GM18499 (cell line): ENCODE data around the gene CENPB.
"Not testable (repeated sequence)": the region's sequence is repeated elsewhere in the genome, so short reads cannot be mapped to it uniquely, and the experiment has no call there.

ENCODE experiments used
- ATAC-seq: cut with Tn5 transposase; IDR thresholded peaks from one replicate; pipeline ENCODE4 v1.9.1; 2021; ENCODE audit warnings: moderate number of reproducible peaks; ENCODE audit not compliant: insufficient read depth, unreplicated experiment

Gene CENPB, protein sequence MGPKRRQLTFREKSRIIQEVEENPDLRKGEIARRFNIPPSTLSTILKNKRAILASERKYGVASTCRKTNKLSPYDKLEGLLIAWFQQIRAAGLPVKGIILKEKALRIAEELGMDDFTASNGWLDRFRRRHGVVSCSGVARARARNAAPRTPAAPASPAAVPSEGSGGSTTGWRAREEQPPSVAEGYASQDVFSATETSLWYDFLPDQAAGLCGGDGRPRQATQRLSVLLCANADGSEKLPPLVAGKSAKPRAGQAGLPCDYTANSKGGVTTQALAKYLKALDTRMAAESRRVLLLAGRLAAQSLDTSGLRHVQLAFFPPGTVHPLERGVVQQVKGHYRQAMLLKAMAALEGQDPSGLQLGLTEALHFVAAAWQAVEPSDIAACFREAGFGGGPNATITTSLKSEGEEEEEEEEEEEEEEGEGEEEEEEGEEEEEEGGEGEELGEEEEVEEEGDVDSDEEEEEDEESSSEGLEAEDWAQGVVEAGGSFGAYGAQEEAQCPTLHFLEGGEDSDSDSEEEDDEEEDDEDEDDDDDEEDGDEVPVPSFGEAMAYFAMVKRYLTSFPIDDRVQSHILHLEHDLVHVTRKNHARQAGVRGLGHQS

DNA sequence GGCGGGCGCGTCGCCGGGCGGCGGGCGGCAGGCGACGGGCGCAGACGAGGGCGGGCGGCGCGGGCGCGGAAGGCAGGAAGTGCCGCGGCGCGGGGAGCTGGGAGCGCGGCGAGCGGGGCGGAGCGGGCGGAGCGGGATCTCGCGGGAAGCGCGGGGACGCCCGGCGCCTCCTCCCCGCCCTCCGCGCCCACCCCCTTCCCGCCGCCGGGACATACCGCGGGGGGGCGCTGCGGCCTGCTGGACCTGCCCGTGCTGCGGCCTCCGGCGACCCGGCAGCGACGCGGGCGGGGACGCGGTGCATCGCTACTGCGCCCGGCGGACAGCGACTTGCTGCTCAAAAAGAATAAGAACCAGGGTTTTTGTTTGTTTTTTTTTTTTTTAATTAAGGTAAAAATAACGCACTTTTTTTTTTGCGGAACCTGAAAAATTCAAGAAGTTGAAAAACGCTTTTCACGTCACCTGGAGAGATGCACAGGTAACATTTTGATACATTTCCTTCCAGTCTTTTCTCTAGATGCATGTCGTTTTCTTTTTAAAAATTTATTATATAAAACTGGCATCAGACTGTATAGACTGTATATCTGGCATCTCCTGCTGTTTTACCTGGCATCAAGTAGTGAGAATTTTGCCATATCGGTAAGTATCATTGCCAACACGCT, at the start of gene CENPB:
CENPB (minus strand) TSS at position 76 of the 659 bp plus-strand sequence. CDS start 257 bp downstream, outside the sequence.
- ATAC-seq = peak; percentile 39

DNA sequence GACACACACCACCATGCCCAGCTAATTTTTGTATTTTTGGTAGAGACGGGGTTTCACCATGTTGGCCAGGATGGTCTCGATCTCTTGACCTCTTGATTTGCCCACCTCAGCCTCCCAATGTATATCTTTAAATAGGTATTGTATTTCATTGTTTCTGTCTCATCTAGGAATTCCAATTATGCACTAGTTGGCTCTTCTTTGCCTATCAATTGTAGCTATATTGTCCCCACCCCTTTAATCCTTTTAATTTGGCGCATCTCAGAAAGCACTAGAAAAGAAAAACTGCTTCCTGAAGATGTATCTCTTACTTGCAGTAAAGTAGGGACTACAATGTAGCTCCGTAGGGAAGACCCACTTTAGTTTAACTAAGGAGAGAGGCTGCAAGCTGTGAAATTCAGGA, 49.6 kb upstream of the CENPB start:
- ATAC-seq = no peak

DNA sequence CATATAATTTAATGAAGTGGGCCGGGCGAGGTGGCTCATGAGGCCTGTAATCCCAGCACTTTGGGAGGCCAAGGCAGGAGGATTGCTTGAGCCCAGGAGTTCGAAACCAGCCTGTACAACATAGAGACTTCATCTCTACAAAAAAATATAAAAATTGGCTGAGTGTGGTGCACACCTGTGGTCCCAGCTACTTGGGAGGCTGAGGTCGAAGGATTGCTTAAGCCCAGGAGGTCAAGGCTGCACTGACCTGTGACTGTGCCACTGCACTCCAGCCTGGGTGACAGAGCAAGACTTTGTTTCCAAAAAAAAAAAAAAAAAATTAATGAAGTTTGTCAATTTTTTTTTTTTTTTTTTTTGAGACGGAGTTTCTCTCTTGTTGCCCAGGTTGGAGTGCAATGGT, 43.4 kb upstream of the CENPB start:
- ATAC-seq = not testable (repeated sequence)

DNA sequence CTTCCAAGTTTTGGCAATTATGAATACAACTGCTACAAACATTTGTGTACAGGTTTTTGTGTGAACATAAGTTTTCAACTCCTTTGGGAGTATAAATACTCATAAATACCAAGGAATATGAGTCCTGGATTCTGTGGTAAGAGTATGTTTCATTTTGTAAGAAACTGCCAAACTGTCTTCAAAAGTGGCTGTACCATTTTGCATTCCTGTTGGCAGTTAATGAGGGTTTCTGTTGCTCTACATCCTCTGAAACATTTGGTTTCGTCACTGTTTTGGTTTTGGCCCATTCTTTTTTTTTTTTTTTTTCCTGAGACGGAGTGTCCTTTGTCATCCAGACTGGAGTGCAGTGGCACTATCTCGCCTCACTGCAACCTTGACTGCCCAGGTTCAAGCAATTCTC, 42.3 kb upstream of the CENPB start:
- ATAC-seq = no peak

DNA sequence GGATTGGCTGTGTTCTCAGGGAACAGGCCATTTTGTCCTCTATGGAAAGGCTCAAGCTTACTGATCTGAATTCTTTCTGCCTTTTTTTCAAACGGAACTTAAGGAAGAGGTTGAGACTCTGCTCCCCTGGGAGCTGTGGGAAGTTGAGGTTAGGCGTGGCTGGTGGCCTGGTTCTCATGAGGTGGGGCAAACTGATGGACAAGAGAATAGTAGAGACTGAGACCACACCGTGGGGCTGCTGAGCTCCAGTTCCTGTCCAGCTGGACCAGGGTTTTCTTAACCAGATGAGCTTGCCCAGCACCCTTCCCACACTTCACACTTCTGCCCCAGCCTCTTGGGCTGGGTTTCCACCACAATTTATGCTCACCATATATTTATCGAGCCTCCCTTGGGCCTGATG, 39.9 kb upstream of the CENPB start:
- ATAC-seq = no peak

DNA sequence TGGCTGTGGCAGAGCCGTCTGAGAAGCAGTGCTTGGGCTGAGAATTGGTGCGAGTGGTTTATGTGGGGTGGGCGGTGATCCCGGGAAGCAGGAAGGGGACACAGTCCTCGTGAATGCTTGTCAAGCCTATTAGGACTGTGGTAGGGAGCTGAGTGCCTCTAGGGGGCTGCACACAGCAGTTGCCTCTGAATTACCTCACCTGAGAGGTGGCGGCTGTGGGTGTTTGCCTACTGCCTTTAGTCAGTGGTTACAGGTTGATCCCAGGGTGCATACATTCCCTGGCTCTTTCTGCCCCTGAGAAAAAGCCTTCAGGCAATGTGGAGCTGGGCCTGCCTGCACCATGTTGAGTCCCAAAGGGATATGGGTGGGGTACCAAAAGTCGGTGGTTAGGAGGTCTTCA, 39.0 kb upstream of the CENPB start:
- no peak for ATAC-seq

DNA sequence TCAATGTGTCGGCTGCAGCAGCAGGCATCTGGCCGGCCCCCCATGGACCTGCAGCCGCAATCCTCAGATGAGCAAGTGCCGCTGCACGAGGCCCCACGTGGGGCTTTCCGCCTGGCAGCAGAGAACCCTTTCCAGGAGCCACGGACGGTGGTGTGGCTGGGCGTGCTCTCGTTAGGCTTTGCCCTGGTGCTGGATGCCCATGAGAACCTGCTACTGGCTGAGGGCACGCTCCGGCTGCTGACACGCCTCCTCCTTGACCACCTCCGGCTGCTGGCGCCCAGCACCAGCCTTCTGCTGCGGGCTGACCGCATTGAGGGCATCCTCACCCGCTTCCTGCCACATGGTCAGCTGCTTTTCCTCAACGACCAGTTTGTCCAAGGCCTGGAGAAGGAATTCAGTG, 37.3 kb upstream of the CENPB start:
- no peak for ATAC-seq

DNA sequence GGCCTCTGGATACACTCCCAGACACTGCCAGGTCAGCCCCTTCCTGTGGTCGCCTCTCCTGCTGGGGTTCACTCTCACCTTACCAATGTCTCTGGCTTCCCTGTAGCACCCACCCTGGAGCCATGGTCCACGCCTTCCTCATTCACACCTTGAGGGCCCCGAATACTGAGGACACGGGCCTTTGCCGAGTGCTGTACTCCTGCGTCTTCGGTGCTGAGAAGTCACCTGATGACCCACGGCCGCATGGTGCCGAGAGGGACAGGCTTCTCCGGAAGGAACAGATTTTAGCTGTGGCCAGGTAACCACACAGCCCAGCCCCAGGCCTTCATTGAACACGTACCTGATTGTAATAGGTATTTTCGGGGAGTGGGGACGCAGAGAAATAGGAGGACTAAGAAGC, 35.5 kb upstream of the CENPB start:
- ATAC-seq = no peak

DNA sequence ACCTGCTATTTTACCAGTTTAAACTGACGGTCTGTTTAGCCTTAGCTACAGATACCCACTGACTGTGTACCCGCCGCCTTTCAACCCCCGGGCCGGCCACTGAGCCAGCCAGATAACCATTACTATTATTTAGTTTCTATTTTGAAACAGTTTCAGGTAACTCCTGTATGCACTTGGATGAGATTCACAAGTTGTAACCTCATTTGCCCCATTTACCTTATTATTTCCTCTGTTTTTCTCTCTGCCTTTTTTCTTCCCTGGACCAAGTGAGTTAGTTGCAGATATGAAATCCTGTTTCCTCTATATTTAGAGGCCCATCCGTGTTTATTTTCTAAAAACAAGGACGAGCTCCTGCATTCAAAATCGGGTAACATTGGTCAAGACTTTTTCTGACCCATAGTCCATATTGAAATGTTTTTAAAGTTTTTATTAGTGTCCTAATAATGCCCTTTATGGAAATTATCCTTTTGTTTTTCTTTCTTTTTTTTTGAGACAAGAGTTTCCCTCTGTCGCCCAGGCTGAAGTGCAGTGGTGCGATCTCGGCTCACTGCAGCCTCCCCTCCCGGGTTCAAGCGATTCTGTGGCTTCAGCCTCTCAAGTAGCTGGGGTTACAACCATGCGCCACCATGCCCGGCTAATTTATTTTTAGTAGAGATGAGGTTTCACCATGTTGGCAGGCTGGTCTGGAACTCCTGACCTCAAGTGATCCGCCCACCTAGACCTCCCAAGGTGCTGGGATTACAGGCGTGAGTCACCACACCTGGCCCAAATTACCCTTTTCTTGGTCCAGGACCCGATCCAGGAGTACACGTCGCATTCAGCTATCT, 34.6 kb upstream of the CENPB start:
- no peak for ATAC-seq

DNA sequence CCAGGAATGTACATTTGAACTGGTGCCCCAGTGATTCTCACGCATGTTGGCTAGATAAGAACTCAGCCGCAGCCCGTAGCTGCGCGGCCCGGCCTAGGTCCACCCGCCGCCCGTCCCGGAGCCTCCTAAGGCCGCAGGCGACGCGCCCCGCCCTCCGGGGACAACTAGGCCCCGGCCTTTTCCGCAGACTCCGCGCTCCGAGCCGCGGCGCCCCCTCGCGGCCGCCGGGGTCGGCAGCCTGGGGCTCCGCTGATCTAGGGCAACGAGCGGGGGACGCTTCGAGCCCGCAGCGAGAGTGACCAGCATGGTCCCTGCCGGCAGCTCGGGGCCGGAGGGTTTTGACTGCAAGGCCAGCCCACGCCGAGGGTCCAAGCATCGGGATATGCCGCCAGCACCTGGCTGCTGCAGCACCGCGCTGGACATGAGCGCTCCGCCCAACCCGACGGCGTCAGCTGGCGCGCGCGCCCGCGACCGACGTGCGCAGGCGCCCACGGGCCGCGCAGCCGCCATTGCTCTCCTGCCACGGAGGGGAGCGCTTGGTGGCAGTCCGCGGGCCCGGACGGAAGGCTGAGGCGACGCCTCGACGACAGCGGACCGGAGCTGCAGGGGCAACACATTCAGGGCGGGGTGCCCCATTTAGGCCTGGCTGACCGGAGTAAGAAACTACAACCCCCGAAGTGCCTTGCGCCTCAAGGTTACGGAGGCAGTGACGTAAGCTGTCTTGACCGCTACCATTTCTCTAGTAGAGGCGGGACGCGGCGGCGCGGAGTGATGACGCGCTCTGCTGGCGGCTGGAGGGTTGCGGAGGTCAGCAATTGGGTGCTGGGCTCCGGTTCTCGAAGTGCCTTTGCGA, 33.7 kb upstream of the CENPB start, which contains the start of gene AP5S1:
AP5S1 (plus strand) TSS at position 500 of the 853 bp plus-strand sequence. CDS start 1,571 bp downstream, outside the sequence.
- peak; percentile 61 for ATAC-seq

DNA sequence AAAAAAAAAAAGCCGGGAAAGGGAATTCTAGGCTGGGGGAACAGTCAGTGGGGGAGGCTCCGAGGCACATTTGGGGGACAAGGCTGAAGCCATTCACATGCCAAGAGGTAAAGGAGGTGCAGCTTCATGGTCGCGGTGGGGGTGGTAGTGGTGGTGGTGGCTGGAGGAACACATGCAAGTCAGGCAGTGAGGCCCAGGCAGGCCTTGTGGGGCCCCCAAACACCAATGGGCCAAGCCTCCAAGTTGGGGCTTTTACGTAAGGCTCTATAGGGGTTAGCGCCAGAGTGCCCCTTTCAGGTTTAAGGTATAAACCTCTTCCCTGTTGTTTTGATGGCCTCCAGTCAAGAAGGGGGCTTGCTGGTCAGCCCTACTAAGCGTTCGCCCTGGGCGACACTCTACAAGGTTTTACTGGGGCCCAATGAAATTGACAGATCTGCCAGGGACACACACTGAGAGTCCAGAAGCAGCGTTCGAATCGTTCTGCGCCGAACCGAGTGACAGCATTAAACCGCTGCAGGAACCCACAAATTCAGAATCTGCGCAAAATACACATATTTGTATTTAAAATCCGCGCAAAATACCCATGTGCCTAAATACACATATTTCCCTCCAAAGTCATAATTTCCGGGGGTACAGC, 33.0 kb upstream of the CENPB start:
- no peak for ATAC-seq

DNA sequence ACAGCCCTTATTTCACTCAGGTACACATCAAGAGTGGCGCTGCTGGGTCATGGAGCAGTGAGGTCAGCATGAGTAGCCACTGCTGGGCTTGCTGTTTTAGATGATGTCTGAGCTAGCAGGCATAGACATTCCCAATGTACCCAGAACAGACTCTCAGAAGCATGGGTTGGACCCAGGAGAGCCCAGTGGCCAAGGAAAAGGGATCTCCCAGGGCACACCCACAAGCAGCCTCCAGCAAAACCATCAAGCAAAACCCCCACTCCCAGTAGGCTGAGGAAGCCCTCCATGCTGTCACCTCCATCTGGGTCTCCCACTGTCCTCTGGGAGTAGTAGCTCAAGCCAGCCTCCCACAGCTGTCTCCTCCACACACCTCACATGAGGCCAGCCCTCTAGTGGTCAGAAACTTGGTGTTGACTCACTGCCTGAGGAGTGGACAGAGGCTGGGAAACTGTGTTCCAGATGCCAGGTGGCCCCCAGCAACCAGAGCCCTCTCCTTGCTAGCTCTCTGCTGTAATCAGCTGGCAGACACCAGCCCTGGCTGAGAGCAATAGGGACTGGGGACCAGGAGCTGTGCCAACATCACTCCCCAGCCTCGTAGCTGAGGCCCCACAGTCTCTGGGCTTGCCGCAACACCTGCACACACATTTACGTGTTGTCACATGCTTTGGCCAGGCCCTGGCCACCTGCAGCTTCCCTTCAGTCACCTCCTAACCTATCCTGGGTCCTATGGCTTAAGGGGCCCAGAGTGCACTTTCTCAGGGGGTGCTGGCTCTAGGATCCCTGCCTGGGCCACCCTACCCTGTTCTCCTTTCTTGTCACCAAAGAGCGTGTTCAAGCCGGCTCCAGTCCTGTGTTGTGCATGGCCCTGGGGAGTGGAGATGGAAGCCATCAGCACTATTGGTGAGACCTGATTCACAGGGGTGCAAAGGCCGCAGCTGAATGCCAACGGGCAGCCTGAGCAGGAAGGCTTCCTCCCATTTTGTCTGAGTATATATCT, 31.9 kb upstream of the CENPB start:
- no peak for ATAC-seq

DNA sequence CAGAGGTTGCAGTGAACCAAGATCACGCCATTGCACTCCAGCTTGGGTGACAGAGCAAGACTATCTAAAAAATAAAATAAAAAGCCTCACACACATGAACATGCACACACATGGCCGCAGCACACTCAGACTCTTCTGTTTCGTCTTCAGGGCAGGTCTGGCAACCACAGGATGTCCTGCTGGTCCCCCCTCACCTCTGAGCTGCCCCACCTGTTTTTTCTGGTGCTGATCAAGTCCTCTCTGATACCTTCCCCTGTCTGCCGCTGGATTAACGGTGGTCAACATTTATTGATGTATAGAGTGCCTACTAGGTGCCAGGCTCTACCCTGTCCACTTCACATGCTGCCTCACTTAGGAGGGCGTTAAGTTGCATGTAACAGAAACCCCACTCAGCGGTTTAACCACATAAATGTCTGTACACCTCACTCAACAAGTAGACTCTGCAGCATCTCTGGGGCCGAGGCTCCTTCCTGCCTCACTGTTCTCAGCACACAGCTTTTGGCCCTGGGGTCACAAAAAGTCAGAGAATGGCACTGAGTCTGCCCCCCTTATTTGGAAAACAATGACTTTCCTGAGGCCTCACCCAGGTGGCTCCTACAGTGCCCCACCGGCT, 29.3 kb upstream of the CENPB start:
- no peak for ATAC-seq

DNA sequence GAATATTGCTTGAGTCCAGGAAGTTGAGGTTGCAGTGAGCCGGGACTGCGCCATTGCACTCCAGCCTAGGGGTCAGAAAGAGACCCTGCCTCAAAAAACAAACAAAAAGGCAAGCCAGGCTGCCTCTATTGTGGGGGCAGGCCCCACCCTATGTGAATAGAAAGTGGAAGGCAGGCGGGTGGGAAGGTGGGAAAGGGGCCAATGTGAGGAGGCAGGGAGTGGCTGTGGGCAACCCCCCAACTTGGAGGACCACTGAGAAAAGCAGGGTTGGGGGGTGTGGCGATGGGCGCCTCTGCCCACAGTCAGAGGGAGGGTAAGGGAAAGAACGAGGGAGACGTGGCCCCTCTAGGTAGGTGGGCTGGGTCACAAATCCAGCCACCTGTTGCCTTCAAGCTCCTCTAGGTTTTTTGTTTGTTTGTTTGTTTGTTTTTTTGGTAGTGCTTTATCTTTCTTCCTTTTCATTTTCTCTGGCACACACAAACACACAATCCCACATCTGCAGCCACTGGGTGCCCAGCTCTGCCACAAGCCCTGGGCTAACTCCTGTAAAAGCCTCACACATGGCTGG, 28.5 kb upstream of the CENPB start:
- no peak for ATAC-seq

DNA sequence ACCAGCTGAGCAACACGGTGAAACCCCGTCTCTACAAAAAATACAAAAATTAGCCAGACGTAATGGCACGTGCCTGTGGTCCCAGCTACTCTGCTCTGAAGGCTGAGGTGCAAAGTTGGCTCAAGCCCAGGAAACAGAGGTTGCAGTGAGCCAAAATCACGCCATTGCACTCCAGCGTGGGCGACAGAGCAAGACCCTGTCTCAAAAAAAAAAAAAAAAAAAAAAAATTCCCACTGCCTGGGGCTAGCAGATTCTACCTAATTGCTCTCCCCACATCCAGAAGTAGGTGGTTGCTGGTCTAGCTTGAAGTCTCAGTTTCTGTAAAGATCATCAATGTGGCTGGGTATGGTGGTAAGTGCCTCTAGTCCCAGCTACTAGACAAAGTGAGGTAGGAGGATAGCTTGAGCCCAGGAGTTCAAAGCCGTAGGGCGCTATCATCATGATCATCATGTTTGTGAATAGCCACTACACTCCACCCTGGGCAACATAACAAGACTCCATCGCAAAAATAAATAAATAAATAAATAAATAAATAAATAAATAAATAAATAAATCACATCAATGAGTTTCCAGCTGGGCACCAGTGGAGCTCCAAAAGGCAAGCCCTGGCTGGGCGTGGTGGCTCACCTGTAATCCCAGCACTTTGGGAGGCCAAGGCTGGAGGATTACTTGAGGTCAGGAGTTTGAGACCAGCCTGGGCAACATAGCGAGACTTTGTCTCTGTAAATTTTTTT, 27.5 kb upstream of the CENPB start:
- no peak for ATAC-seq

DNA sequence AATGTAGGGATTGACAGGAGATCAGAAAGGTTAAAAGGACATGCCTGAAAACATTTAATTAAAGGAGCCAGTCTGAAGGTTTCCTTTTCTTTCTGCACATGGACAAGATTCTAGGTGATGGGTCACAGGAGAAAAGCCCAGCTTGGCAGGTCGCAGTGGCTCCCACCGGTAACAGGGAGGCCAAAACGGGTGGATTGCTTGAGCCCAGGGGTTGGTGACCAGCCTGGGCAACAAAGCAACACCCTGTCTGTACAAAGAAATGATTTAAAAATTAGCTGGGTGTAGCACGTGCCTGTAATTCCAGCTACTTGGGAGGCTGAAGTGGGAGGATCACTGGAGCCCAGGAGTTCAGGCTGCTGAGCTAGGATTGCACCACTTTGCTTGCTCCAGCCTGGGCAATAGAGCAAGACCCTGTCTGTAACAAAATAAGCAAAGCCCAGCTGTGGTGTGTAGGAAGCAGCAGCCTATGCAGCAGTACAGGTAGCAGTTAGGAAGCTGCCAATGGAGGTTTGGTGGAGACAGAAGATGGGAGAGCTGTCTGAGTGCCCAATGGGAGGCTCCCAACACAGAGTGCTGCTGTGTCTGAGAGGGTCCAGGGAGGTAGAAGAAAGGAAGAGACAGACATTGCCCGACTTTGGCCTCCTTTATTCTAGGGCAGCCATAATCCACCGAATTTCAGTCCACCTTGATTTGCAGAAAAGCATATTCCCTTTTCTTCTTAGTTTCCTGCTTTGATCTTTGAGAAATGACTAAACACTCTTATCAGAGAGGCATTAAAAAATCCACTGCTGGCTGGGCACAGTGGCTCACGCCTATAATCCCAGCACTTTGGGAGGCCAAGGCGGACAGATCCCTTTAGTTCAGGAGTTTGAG, 26.7 kb upstream of the CENPB start:
- no peak for ATAC-seq
